Stimulated activated CD4-positive, alpha-beta T cell treated with anti-CD3 and anti-CD28 coated beads, Interleukin-2, amount 100 ng/mL, for 24 hours (primary cell): ENCODE measurements around the gene ZBTB33.
A peak's percentile ranks its signal among the peaks of the same experiment; 100 is the strongest.

ENCODE experiments used
- DNase-seq, 2 donors: peaks; one replicate each; pipeline ENCODE4 v3.0.0-alpha.2; 2020

The ZBTB33 gene, protein sequence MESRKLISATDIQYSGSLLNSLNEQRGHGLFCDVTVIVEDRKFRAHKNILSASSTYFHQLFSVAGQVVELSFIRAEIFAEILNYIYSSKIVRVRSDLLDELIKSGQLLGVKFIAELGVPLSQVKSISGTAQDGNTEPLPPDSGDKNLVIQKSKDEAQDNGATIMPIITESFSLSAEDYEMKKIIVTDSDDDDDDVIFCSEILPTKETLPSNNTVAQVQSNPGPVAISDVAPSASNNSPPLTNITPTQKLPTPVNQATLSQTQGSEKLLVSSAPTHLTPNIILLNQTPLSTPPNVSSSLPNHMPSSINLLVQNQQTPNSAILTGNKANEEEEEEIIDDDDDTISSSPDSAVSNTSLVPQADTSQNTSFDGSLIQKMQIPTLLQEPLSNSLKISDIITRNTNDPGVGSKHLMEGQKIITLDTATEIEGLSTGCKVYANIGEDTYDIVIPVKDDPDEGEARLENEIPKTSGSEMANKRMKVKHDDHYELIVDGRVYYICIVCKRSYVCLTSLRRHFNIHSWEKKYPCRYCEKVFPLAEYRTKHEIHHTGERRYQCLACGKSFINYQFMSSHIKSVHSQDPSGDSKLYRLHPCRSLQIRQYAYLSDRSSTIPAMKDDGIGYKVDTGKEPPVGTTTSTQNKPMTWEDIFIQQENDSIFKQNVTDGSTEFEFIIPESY

DNA sequence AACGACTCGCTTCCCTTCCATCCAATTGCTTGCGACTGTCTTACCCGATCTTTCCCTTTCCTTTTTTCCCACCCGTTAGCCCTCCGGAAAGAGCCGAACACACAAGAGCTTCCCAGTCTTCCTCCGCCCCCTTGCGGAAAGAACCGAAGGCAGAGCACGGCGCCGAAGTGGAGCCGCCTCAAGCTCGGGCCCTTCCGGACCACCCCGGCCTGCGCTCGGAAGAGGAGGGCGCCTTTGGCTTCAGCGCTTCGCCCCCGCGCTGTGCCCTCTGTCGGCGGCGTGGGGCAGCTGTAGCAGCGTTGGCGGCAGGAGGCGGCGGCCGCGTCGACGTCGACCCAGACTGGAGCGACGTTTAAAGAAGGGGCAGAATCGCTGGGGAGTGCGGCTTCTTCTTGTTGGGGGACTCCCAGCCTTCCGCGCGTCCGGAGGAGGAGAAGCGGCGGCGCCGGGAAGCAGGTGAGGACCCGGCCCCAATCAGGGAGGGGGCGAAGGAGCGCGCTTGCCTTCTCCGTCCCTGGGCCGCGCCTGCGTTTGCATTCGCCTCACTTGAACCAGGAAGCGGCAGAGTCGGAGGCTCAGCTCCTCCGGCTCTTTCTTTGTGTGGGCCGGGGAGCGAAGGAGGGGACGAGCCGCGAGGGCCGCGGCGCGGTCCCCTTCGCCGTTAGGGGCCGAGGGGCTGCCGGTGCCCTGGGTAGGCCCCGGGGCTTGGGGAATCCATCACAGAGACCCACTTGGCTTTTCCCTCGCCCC is at the start of gene ZBTB33:
Gene ZBTB33, plus strand, starts transcription at position 291 of the 750 bp plus-strand sequence. CDS start 2,604 bp downstream, outside the sequence.
- peak; percentile 82 to 84 for DNase-seq

DNA sequence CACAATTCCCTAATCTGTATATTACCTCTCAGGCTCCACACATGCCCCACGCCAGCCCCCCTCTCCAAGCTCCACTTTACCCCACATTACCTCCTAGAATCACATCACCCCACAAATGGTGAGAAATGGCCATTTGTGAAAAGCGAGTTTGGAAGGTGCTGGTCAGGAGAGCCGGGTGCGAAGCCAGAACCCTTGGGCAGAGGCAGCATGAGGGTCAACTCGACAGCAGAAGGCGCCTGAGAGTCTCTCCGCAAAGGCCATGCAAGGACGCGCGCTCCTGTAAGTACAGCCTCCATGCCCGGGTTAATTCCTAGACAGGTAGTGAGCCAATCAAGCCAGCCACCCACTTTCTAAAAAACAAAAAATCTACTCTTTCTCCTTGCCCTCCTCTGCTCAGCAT is 49.8 kb upstream of the ZBTB33 start:
- no peak for DNase-seq

DNA sequence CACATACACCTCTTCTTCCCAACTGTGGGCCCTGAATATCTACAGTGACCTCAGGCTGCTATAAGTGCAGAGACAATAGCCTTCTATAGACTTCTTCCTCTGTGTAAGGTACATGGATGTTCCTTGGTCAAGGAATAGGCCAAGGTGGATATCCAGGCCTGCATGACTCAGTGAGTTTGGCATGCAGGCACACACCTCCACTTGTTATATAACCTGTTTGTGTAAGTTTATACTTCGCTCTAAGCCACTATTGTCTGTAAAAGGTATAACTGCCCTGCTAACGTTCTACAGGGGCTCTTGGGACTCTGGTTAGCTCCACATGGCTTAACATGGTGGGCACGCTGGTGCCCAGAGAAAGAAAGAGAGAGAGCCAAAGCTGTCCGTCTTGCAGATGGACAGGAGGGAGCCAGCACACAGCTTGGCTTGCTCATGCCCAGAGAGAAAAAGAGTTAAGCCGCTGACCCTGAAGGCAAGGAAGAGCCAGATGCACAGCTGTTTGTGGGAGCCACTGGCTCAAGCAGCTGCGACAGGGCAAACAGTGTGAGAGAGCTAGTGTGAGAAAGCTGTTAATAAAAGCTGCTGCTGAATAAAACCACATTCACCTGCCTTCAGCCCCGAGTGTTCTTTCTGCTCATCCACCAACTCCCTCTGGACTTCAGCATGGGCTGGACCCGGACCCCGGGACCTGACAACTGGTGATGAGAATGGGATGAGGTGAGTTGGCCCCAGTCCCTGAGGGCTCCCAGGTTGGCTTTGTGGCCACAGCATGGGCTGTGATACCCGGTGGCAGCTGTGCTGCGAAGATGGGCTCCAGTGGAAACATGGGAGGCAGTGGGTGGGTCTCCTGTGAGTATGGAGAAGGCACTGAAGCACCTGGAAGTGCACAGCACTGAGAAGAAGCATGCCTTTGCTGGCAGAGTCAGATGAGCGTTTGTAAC is 44.5 kb upstream of the ZBTB33 start:
- no peak for DNase-seq

DNA sequence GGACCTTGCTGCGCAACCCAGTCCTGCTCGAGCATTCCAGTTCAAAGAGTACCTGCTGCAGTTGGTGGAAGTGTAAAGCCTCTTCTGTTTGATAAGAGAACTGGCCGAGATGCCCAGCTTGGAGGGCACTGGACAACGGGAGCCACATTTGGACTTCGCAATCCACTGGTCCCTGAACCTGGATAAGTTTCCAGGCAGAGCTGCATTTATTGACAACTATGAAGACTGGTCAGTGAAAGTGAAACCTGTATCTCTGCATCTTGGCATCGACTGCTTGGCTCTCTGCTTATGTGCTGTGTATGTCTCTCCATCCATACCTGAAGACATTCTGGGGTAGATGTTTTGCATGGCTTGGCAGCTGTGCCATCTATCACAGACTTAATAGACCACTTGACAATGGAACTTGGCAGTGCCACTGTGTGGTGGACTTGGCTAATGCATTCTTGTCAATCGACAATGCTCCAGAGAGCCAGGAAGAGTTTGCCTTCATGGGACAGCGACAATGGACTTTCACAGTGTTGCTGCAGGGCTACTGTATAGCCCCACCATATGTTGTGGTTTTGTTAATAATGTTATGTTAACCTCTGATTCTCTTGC is 43.5 kb upstream of the ZBTB33 start:
- no peak for DNase-seq

DNA sequence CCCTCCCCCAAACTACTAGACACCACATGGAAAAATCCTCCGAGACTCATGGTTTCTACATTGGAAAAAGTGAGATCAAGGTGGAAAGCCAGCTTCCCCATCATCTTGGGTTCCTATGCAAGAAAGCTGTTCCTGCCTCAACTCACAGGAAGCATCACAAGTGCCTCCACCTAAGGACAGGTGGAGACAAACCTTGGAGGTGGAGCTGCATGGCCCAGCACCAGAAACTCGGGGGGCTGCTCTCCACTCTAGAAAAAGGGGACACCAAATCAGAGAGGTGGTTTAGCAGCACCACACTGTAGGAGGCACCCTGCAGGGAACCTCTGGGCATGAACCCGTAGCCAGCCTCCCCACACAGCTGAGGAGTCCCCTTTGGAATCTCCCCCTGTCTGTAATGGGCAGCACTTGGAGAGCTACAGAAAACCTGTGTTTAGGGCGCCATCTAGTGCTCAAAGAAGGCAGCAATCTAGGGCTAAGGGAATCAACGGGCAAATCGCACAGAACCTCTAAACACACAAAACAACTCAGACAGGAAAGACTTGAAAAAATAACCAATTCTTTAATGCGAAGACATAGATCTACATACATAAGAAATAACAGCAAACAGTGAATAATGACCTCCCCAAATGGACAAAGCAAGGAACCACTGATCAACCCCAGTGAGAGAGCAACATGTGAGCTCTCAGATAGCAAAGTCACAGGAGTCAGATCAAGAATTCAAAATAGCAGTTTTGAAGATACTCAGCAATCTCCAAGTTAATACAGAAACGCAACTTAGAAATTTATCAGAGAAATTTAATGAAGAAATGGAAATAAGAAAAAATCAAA is 37.0 kb upstream of the ZBTB33 start:
- peak; percentile 57 to 61 for DNase-seq

DNA sequence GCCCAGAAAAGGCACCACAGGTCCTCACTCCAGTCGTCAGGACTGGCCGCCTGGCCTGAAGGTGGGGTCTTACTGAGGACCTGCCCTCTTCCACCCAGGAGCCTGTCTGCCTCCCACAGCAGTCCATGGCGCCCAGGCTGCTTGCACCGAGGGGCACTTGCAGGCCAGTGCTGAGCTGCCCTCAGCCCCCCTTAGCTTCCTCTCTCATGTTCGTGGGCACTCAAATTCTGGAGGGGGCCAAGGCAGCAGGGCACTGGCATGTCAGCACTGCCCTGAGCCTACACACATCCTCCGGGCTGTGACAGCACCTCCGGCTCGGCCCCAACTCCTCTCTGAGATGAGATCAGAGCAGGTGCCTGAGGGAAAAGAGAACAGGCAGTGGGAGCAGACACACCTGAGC is 27.2 kb upstream of the ZBTB33 start:
- DNase-seq, result no peak

DNA sequence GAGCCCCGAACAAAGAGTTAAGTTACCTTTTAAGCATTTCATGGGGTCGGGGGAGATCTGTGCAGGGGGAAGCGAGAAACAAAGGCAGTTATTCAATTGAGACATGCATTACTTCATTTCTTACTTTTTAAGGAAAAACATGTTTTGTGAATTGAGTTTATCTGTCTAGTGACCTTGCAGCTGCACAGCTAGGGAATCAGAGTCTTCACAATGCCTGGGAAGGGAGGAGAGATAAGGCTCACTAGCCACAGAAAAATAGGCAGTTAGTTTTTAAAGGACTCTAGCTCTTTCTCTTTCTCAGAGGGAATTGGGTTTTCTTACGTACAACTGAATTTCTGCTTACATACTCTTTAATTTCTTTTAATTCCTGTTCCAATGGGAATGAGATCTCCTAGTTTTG is 26.2 kb upstream of the ZBTB33 start:
- no peak for DNase-seq

DNA sequence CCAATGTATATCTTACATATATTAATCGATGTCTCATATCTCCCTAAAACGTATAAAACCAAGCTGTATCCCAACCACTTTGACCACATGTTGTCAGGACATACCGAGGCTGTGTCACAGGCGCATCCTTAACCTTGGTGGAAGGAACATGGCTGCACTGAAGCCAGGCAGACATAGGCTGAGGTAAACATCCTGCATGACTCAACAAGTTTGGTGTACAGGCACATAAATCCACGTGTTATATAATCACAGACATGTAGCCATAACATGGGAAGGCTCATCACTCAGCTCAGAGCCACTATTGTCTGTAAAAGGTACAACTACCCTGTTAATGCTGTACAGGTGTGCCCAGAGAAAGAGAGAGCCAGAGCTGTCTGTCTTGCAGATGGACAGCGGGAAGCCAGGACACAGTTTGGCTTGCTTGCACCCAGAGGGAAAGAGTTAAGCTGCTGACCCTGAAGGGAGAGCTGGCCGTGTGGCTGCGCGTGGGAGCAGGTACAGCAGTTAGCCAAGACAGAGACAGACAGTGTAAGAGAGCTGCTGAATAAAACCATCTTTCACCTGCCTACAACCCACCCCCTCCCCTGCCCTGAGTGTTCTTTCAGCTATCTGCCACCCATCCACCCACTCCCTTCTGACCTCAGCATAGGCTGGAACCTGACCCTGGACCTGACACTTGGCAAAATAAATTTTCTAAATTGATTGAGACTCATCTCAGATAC is 22.3 kb upstream of the ZBTB33 start:
- no peak for DNase-seq

DNA sequence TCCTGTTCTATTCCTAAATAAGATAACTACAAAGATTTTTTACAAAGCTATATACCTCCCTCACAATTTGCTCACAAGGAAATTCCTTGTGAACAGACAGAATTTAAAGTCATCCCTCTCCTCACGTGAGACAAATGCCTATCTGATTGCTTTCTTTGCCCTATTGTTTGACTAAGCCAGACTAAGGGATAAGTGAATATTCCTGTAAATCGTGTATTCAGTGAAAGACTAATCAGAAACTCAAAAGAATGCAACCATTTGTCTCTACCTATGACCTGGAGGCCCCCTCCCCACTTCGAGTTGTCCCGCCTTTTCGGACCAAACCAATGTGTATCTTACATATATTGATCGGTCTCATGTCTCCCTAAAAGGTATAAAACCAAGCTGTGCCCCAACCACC is 15.3 kb upstream of the ZBTB33 start:
- no peak for DNase-seq

DNA sequence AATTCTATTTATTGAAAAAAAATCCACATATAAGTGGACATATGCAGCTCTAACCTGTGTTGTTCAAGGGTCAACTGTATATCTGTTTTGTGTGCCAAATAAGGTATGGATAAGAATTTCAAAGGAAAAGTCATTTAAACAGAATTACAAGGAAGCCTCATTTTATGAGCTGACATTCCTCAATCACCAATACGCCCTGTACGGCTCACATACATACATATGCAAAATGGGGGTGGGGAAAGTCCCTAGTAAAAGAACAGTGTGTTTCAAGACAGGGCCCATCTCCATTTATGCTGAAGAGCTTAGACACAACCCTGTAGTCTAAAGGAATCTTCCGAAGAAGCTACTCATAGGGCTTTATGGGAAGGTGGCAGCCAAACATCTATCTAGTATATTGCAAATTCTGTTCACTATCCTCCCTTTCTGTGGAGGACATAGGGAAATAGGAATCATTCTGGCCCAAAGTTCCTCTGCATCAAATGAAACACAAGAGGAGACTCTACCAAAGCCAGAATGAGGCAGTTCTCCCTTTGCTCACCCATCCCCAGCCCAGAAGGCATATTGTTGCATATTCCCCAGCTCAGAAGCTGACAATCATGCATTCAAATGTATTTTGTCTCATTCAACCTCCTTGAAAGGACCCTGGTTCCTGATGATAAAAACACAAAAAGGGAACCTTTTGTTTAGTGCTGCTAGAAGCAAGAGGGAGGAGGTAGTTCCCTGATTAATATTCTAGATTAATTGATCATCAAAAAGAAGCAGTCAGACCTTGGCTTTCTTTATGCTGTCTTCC is 13.7 kb upstream of the ZBTB33 start:
- DNase-seq, result no peak

DNA sequence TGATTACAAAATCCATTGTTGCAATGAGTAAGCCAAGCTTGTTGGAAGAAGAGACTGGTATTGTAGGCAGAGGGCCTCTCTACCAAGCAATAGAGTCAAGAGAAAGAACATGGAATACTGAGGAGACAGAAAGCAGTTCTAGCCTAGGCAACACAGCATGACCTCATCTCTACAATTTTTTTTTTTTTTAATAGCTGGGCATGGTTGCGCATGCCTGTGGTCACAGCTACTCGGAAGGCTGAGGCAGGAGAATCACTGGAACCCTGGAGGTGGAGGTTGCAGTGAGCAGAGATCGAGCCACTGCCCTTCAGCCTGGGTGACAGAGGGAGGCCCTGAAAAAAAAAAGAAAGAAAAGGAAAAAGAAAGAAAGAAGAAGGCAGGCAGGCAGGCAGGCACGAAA is 11.7 kb upstream of the ZBTB33 start:
- DNase-seq, result no peak

DNA sequence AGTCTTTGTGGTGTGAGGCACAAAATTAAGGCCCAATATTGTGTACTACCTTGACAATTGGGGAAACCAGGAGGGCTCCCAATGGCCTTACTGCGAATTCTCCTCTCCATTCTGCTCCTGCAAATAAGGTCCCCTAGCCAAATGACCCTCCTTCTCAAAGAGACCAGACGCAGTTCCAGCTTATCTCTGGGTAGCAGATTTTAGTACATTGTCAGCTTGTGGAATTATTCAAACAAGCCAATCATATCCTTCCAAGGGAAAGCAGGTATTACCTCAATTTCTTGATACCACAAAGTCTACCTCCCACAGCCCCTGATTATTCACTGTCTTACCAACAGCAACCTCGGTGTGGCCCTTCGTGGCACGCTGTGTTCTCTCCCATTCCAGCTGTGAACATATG is 7.8 kb upstream of the ZBTB33 start:
- DNase-seq, result no peak

DNA sequence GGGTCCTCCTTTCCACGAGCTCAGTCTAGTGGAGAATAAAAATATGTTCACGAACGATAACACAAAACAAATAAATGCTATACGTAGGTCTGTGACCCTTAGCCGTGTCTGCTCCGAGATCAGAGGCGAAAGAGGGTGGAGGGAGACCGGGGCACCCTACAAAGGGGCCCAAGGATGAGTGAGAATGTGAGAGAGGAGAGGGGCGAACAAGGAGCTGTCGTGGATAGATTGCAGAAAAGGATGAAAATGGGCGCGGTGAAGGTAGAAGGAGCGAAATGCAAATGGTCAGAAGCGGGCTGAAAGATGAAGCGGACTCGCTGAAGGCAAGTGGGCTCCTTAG is 6.2 kb upstream of the ZBTB33 start:
- no peak for DNase-seq

DNA sequence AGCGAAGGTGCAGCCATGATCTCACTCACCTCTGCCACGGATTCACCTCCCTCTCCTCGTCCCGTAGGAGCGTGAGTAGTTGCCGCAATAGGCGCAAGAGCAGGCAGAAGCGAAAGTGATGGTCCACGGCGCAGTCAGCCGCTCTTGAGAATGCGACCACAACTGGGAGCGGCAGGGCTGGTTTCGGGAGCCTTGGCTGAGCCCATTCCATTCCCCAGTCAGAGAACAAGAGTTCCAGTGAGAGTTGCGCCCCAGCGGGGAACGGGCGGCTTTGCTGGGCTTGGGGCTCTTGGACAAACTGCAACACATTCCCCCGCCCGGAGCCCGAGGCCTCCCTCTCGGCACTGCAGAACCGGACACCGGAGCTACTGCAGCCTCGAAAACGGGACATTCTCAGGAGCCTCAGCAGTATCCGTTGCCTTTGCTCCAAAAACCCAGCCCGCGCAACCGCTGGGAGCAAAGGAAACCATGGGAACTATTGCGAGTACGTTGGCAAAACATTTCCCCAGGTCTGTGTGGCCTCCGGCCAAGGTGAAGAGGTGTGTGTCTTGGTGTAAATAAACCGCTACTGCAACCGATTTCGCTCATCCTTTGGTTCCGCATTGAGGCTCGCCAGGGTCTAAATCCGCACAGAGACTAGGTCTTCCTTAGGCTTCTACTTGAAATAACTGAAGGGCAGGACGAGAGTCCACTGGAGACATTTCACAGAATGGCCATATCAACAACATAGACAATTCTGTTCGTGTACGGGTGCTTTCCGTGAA is 5.7 kb upstream of the ZBTB33 start:
- DNase-seq, result peak; percentile 50 to 55

DNA sequence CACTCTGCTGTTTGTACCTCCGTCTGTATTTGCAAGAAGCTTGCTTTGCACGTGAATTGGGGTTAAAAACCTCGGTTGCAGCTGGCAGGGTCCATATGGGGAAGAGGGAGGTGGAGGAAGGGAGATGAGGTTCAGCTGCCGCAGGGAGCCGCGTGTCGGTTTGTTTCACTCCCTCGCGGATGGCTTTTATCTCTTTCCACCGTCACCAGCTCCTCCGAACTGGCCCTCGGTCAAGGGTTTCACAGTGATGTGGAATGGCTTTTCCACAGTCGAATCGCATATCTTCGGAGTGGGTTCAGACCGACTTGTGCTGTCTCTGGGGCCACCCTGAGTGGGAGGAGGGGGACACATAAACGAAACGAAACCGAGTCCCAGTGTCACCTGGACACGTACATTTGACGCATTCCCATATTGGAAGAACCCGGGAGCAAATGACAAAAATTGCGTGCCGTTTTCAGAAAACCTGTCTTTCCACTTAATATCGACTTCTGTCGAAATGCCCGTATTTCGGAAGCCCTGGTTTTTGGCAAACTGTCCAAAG is 929 bp downstream of the ZBTB33 start:
- peak; percentile 12 to 24 for DNase-seq

DNA sequence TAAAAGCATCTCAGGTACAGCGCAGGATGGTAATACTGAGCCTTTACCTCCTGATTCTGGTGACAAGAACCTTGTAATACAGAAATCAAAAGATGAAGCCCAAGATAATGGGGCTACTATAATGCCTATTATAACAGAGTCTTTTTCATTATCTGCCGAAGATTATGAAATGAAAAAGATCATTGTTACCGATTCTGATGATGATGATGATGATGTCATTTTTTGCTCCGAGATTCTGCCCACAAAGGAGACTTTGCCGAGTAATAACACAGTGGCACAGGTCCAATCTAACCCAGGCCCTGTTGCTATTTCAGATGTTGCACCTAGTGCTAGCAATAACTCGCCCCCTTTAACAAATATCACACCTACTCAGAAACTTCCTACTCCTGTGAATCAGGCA is 3.2 kb downstream of the ZBTB33 start:
- no peak for DNase-seq

DNA sequence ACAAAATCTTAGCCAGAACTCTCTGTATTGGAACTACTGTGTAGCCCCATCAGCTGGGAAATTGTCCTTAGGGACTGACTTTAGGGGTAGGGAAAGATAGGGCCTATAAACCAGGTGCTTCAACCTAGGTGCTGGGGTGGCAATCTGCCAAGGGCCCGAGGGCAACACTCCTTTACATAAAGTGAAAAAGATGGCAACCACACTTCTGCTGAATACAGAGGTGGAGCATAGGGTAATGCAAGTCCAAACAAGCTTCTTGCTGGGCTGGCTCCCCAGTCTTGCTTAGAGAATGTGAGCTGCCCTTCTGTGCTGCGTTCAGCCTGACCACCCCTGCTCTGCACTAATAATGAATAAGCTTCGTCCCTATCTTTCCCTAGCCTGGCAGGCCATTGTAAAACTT is 9.8 kb downstream of the ZBTB33 start:
- no peak for DNase-seq

DNA sequence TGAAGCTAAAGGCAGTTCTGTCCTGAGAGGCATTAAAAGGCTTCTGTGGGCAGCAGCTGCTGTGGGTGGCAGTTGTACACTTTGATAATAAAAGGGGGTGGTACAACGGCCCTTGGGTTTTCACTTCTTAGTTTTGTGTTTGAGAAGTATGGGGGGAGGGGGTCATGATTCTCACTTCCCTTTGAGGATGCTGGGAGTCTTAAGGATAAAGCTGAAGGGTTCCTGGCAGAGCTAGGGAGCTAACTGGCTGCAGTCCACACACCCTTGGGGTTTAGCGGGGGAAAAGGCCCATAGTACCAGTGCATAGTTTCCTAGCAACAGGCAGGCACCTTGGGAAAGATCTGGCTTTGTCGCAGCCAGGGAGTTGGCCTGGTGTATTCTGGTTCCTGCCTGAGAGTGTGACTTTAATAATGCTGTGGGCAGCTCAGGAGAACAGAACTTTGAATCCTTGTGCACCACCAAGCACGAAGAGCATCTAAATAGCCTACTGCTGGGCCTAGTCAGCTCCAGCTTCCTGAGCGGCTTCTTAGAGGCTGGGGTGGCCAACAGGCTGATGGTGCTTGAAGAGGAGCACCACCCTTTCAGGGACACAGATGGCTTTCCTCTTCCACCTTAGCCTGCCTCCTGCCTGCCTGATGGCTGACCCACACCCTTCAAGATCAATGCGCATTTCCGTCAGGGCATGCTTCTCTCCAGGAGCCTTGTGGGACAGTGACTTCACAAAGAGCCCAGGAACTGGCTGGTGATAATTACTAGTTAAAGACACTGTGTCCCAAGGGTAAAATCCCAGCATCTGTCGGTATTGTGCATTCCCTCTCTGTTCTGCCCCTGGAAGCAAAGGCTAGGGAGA is 12.5 kb downstream of the ZBTB33 start:
- DNase-seq, result no peak
